Measurements from ENCODE around the gene TTC38. TPM values are rescaled to one million over a fixed set of nuclear protein-coding genes. Genes with fewer than 3 reads are reported as not detected.

Gene TTC38
- total RNA-seq, 1 donor from 2014 or later = 25.4 TPM

DNA sequence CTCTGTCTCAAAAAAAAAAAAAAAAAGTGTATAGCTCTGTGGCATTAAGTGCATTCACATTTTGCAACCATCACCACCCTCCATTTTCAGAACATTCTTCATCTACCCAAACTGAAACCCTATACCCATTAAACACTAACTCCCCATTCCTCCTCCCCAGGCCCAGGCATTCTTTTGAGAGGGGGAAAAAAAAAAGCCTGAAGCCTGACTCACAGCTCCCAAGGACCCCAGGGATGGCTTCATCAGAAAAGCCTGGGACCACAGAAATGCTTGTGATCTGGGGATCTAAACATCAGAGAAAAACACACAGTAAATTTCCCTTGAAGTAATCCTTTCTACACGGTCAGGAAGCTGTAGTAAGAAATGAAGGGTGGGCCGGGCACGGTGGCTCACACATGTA is 18.2 kb downstream of the TTC38 start:
- peaks cover 73% of the 10 kb centered on the region for H3K36me3 ChIP-seq
- no peaks in the 10 kb centered on the region for H3K27me3 ChIP-seq (ENCODE audit: low read depth)
- DNase-seq = no peak
- intact Hi-C loops (cut with micrococcal nuclease) = no loop called here
- no peak overlapping the region for H3K27ac ChIP-seq (replicated peaks)
- TF ChIP-seq, protein P1, sequence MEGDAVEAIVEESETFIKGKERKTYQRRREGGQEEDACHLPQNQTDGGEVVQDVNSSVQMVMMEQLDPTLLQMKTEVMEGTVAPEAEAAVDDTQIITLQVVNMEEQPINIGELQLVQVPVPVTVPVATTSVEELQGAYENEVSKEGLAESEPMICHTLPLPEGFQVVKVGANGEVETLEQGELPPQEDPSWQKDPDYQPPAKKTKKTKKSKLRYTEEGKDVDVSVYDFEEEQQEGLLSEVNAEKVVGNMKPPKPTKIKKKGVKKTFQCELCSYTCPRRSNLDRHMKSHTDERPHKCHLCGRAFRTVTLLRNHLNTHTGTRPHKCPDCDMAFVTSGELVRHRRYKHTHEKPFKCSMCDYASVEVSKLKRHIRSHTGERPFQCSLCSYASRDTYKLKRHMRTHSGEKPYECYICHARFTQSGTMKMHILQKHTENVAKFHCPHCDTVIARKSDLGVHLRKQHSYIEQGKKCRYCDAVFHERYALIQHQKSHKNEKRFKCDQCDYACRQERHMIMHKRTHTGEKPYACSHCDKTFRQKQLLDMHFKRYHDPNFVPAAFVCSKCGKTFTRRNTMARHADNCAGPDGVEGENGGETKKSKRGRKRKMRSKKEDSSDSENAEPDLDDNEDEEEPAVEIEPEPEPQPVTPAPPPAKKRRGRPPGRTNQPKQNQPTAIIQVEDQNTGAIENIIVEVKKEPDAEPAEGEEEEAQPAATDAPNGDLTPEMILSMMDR (IDR thresholded peaks at IDR 0.05; ENCODE audit: borderline replicate concordance) = no peak
- H3K4me3 ChIP-seq = no peak overlapping the region
- peaks cover 44% of the 10 kb centered on the region for H3K4me1 ChIP-seq
- H3K9me3 ChIP-seq (replicated peaks) = no peaks in the 10 kb centered on the region

- Histone ChIP-seq H3K36me3 (peaks cover 73% of the 10 kb centered on the region), H3K4me3 (peak overlapping the region; percentile 46), H3K4me1 (peaks cover 52% of the 10 kb centered on the region), H3K27me3 (ENCODE audit: low read depth) (no peaks in the 10 kb centered on the region), H3K27ac (replicated peaks) (peak overlapping the region; percentile 86), H3K9me3 (replicated peaks) (peaks cover 8% of the 10 kb centered on the region)
- intact Hi-C loops (cut with micrococcal nuclease) = no loop called here
- TF ChIP-seq, protein P1 (IDR thresholded peaks at IDR 0.05; ENCODE audit: borderline replicate concordance) = no peak
- DNase-seq = no peak
Observed at GRCh38 chr22:46286941-46287872, 19.4 kb downstream of the TTC38 start.

DNA sequence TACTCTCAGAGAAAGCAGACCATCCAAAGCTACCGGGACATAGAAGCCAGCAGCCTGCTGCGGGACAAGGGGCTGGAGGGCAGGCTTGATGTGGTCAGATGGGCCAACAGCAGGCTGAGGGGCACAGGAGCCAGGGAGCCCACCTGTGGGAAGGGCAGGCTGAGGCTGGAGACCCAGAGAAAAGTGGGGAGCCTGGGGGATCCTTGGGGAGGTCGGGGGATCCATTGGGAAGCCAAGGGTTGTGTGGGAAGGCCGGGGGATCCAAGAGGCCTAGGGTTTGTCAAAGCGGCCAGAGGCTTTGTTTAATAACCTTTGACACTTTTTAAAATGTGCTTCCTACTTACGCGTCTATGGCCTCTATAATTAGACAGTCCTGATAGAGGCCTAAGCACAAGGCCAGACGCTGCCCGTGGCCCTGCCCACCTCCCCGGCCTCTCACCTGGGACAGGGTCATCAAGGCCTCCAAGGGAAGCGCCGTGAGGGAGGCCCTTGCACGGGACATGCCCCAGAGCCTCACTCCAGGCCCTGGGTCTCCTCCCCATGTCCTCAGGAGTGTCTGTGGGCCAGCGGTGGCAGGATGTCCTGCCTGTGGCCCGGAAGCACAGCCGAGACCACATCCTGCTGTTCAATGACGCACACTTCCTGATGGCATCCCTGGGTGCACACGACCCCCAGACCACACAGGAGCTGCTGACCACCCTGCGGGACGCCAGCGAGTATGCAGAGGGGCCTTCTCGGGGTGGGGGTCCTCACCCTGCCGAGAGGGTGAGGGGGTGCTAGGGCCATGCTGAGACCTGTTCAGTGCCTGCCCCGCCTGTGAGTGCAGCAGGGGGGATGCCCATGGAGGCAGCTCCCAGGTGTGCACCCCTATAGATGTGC is 20.3 kb downstream of the TTC38 start:
- H3K9me3 ChIP-seq (replicated peaks) = peaks cover 8% of the 10 kb centered on the region
- intact Hi-C loops (cut with micrococcal nuclease) = no loop called here
- H3K36me3 ChIP-seq = peaks cover 73% of the 10 kb centered on the region
- no peaks in the 10 kb centered on the region for H3K27me3 ChIP-seq (ENCODE audit: low read depth)
- peaks cover 52% of the 10 kb centered on the region for H3K4me1 ChIP-seq
- TF ChIP-seq, protein P1 (IDR thresholded peaks at IDR 0.05; ENCODE audit: borderline replicate concordance) = no peak
- H3K4me3 ChIP-seq = peak overlapping the region; percentile 46
- H3K27ac ChIP-seq (replicated peaks) = peak overlapping the region; percentile 86
- DNase-seq = peak; percentile 51

GRCh38 chr22:46288846-46289243 is 21.0 kb downstream of the TTC38 start:
- Histone ChIP-seq H3K36me3 (peaks cover 73% of the 10 kb centered on the region), H3K4me1 (peaks cover 52% of the 10 kb centered on the region), H3K27ac (replicated peaks) (peak overlapping the region; percentile 86), H3K9me3 (replicated peaks) (peaks cover 8% of the 10 kb centered on the region), H3K27me3 (ENCODE audit: low read depth) (no peaks in the 10 kb centered on the region), H3K4me3 (no peak overlapping the region)
- DNase-seq = no peak
- TF ChIP-seq, protein P1 (IDR thresholded peaks at IDR 0.05; ENCODE audit: borderline replicate concordance) = no peak
- intact Hi-C loops (cut with micrococcal nuclease) = no loop called here

GRCh38 chr22:46289244-46289891 is 21.6 kb downstream of the TTC38 start:
- Histone ChIP-seq H3K27ac (replicated peaks) (peak overlapping the region; percentile 86), H3K4me3 (no peak overlapping the region), H3K36me3 (peaks cover 69% of the 10 kb centered on the region), H3K4me1 (peaks cover 52% of the 10 kb centered on the region), H3K27me3 (ENCODE audit: low read depth) (no peaks in the 10 kb centered on the region), H3K9me3 (replicated peaks) (peaks cover 8% of the 10 kb centered on the region)
- intact Hi-C loops (cut with micrococcal nuclease) = no loop called here
- DNase-seq = no peak
- TF ChIP-seq, protein P1 (IDR thresholded peaks at IDR 0.05; ENCODE audit: borderline replicate concordance) = no peak

Measured in left ventricle myocardium inferior (tissue), 1 donor.